ENCODE measurements around the gene IQGAP2. TPM values are rescaled to one million over a fixed set of nuclear protein-coding genes. Genes with fewer than 3 reads are reported as not detected.

The IQGAP2 gene
- total and polyA plus RNA-seq, 2 of the 8 experiments (the other 6 are each of a cell fraction or from before 2014, with no cell fraction given) = 19.7 to 66.0 TPM

DNA sequence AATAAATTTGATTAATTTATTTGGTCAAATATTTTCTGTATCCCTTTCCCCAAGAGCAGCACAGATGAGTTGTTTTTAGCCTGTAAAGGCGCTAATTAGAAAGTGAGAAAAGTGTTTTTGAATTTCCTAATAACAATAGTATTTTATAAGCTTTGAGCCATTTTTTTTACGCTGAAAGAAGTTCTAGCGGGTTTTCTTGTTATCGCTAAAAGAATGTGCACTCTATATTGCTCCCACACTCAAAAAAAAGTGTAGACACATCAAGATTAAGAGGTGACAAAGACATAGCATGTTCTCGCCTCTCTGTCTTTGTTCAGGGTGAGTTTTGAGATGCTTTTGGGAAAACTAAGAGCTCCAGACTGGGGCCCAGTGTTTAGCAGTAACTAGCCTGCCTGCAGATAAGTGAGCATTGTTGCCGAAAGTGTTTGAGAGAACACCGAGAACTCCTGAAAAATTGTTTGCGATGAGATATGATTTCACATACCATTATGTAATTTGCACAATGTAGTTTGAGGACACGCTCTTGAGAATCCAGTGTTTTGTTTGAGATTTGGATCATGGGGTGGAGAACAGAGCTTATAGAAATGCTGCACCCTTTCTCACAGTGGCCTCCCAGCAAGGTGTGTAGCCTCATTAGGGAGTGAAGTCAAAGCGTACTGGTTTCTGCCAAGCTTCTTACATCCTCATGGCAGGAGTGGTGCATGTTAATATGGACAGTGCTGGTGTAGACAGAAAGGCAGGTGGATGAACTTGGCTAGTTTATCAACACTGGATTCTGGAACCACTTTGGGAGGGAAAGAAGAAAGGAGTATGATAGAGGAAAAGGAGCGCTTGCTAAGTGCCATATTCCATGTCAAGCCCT, 314.4 kb downstream of the IQGAP2 start (continued):
- TF ChIP-seq, protein P1, sequence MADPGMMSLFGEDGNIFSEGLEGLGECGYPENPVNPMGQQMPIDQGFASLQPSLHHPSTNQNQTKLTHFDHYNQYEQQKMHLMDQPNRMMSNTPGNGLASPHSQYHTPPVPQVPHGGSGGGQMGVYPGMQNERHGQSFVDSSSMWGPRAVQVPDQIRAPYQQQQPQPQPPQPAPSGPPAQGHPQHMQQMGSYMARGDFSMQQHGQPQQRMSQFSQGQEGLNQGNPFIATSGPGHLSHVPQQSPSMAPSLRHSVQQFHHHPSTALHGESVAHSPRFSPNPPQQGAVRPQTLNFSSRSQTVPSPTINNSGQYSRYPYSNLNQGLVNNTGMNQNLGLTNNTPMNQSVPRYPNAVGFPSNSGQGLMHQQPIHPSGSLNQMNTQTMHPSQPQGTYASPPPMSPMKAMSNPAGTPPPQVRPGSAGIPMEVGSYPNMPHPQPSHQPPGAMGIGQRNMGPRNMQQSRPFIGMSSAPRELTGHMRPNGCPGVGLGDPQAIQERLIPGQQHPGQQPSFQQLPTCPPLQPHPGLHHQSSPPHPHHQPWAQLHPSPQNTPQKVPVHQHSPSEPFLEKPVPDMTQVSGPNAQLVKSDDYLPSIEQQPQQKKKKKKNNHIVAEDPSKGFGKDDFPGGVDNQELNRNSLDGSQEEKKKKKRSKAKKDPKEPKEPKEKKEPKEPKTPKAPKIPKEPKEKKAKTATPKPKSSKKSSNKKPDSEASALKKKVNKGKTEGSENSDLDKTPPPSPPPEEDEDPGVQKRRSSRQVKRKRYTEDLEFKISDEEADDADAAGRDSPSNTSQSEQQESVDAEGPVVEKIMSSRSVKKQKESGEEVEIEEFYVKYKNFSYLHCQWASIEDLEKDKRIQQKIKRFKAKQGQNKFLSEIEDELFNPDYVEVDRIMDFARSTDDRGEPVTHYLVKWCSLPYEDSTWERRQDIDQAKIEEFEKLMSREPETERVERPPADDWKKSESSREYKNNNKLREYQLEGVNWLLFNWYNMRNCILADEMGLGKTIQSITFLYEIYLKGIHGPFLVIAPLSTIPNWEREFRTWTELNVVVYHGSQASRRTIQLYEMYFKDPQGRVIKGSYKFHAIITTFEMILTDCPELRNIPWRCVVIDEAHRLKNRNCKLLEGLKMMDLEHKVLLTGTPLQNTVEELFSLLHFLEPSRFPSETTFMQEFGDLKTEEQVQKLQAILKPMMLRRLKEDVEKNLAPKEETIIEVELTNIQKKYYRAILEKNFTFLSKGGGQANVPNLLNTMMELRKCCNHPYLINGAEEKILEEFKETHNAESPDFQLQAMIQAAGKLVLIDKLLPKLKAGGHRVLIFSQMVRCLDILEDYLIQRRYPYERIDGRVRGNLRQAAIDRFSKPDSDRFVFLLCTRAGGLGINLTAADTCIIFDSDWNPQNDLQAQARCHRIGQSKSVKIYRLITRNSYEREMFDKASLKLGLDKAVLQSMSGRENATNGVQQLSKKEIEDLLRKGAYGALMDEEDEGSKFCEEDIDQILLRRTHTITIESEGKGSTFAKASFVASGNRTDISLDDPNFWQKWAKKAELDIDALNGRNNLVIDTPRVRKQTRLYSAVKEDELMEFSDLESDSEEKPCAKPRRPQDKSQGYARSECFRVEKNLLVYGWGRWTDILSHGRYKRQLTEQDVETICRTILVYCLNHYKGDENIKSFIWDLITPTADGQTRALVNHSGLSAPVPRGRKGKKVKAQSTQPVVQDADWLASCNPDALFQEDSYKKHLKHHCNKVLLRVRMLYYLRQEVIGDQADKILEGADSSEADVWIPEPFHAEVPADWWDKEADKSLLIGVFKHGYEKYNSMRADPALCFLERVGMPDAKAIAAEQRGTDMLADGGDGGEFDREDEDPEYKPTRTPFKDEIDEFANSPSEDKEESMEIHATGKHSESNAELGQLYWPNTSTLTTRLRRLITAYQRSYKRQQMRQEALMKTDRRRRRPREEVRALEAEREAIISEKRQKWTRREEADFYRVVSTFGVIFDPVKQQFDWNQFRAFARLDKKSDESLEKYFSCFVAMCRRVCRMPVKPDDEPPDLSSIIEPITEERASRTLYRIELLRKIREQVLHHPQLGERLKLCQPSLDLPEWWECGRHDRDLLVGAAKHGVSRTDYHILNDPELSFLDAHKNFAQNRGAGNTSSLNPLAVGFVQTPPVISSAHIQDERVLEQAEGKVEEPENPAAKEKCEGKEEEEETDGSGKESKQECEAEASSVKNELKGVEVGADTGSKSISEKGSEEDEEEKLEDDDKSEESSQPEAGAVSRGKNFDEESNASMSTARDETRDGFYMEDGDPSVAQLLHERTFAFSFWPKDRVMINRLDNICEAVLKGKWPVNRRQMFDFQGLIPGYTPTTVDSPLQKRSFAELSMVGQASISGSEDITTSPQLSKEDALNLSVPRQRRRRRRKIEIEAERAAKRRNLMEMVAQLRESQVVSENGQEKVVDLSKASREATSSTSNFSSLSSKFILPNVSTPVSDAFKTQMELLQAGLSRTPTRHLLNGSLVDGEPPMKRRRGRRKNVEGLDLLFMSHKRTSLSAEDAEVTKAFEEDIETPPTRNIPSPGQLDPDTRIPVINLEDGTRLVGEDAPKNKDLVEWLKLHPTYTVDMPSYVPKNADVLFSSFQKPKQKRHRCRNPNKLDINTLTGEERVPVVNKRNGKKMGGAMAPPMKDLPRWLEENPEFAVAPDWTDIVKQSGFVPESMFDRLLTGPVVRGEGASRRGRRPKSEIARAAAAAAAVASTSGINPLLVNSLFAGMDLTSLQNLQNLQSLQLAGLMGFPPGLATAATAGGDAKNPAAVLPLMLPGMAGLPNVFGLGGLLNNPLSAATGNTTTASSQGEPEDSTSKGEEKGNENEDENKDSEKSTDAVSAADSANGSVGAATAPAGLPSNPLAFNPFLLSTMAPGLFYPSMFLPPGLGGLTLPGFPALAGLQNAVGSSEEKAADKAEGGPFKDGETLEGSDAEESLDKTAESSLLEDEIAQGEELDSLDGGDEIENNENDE (IDR thresholded peaks at IDR 0.05; ENCODE audit: insufficient replicate concordance, low read length) = no peak
- no peak for TF ChIP-seq POLR2AphosphoS5 (IDR thresholded peaks at IDR 0.05; ENCODE audit: low read depth, low read length)

All from H1 (cell line).